ENCODE data around the gene NKX6-2. TPM values are rescaled to one million over a fixed set of nuclear protein-coding genes. Genes with fewer than 3 reads are reported as not detected.

The NKX6-2 gene
- total and polyA plus RNA-seq, 2 of the 8 experiments (the other 6 are each of a cell fraction or from before 2014, with no cell fraction given) = 0.06 TPM; not detected in 1

GRCh38 chr10:132742837-132743194 is 43.1 kb downstream of the NKX6-2 start:
- no peak overlapping the region for H3K9ac ChIP-seq (replicated peaks in 1 of 4; ENCODE audit: extremely low read depth in 1 of 4, low read depth in 3 of 4, low read length in 3 of 4)
- H4K91ac ChIP-seq (replicated peaks; ENCODE audit: insufficient read length, low read length) = no peak overlapping the region
- H2BK12ac ChIP-seq (ENCODE audit: low read depth, low read length) = no peak overlapping the region
- TF ChIP-seq HDAC2 (IDR thresholded peaks at IDR 0.05; ENCODE audit: borderline replicate concordance in 1 of 2, low read depth in 2 of 2, low read length in 2 of 2) (no peak), GABPA (IDR thresholded peaks at IDR 0.05; ENCODE audit: borderline replicate concordance, insufficient read depth, low read length) (peak; percentile 15; the same call in 1 of the 2 replicates), TCF12 (IDR thresholded peaks at IDR 0.05; ENCODE audit: low read depth, low read length) (0 out of 2 replicates have a peak, but pooled peaks have one; percentile 21)
- H4K5ac ChIP-seq (ENCODE audit: insufficient read length, low read depth, low read length) = no peak overlapping the region
- no peaks in the 10 kb centered on the region for H3K27me3 ChIP-seq (replicated peaks in 1 of 4; ENCODE audit: control insufficient read depth in 3 of 4, extremely low read depth in 1 of 4, insufficient read depth in 3 of 4, low read length in 3 of 4)
- H3K36me3 ChIP-seq (ENCODE audit: control insufficient read depth in 2 of 4, insufficient read depth in 4 of 4, low read length in 3 of 4) = no peaks in the 10 kb centered on the region
- no peak overlapping the region for H2BK5ac ChIP-seq (ENCODE audit: low read depth, low read length)
- ChIA-PET CTCF (ENCODE audit: partially characterized antibody) (interaction anchor here (1.1 to 1.8 kb wide), 4 partner anchors 9 to 118 kb away, joined by 3 to 5 read pairs (median 4); no protein-coding TSS in a partner anchor), POLR2A (ENCODE audit: partially characterized antibody) (no interaction called here)
- no peaks in the 10 kb centered on the region for H3K23me2 ChIP-seq (ENCODE audit: low read depth, low read length)
- no peak overlapping the region for H2BK15ac ChIP-seq (ENCODE audit: low read length)
- H3K4ac ChIP-seq (replicated peaks; ENCODE audit: insufficient read length, low read depth, low read length) = no peak overlapping the region
- H2BK120ac ChIP-seq (replicated peaks; ENCODE audit: low read depth, low read length) = no peak overlapping the region
- no peak overlapping the region for H2AFZ ChIP-seq (ENCODE audit: low read length)
- H3K79me1 ChIP-seq (ENCODE audit: low read depth, low read length) = no peaks in the 10 kb centered on the region; the same call in 1 of the 2 replicates
- H3K27ac ChIP-seq (ENCODE audit: low read depth, low read length) = no peak overlapping the region
- no peak overlapping the region for H2AK5ac ChIP-seq (ENCODE audit: low read depth, low read length)
- no peak overlapping the region for H2BK20ac ChIP-seq (ENCODE audit: low read length)
- DNase-seq (ENCODE audit: low read depth in 1 of 2, low spot score in 2 of 2) = no peak
- H3K14ac ChIP-seq (ENCODE audit: insufficient read length) = no peak overlapping the region
- 56% methylated on average over 12 of the region's 12 CpGs; no CpG with 5 or more reads in 1 of the 2 experiments for WGBS, 2 experiments (ENCODE audit: extremely low coverage in 1 of 2, insufficient coverage in 1 of 2, insufficient read length in 1 of 2, insufficient replicate concordance in 2 of 2, low coverage in 1 of 2, low lambda C conversion rate in 2 of 2, missing lambda C conversion rate in 1 of 2)
- H3K4me3 ChIP-seq (ENCODE audit: extremely low read depth in 1 of 4, insufficient read depth in 2 of 4, low read depth in 3 of 4, low read length in 4 of 4) = no peak overlapping the region
- no peak for FAIRE-seq
- no peak overlapping the region for H3K18ac ChIP-seq (ENCODE audit: extremely low read depth, low read length)
- H3K56ac ChIP-seq (replicated peaks; ENCODE audit: insufficient read length, low read depth, low read length) = no peak overlapping the region
- H3K9me3 ChIP-seq (ENCODE audit: insufficient read depth in 2 of 2, low read depth in 1 of 2, low read length in 1 of 2) = no peaks in the 10 kb centered on the region
- 0 out of 4 replicates have a peak overlapping the region, but pooled peaks of 1 of the 2 experiments have one; percentile 22 for H3K4me2 ChIP-seq (ENCODE audit: insufficient read depth in 1 of 2, low read depth in 2 of 2, low read length in 2 of 2)
- H3K79me2 ChIP-seq (ENCODE audit: control insufficient read depth in 1 of 2, insufficient read depth in 2 of 2, low read length in 2 of 2) = no peaks in the 10 kb centered on the region
- H3K4me1 ChIP-seq (replicated peaks in 1 of 4; ENCODE audit: control insufficient read depth in 3 of 4, insufficient read depth in 4 of 4, low read length in 3 of 4) = peaks cover 0 to 35% (median 11%) of the 10 kb centered on the region in 4 experiments; a peak in 6 of 7 replicates
- H3K23ac ChIP-seq (ENCODE audit: insufficient read length) = no peak overlapping the region
- H4K8ac ChIP-seq (ENCODE audit: extremely low read depth, insufficient read depth, low read length) = no peak overlapping the region
- H4K20me1 ChIP-seq (replicated peaks in 1 of 2; ENCODE audit: control insufficient read depth in 1 of 2, insufficient read depth in 2 of 2, low read length in 2 of 2) = peaks cover 0 to 1% of the 10 kb centered on the region in 2 experiments

Data from H1 (cell line).